ENCODE data around the gene VSNL1.

The VSNL1 gene

GRCh38 chr2:17515652-17516051, 24.8 kb upstream of the VSNL1 start:
- H3K4me3 ChIP-seq (ENCODE audit: low read length in 2 of 2): no peak overlapping the region
- H3K4ac ChIP-seq (ENCODE audit: low read length): no peak overlapping the region
- H3K36me3 ChIP-seq (replicated peaks in 1 of 2; ENCODE audit: control insufficient read depth in 2 of 2, insufficient read depth in 2 of 2, low read length in 2 of 2): no peaks in the 10 kb centered on the region
- no peaks in the 10 kb centered on the region for H3K9me3 ChIP-seq (replicated peaks in 1 of 2; ENCODE audit: control insufficient read depth in 2 of 2, insufficient read depth in 1 of 2, low read depth in 1 of 2, low read length in 2 of 2)
- no peak overlapping the region for H2AK5ac ChIP-seq (ENCODE audit: low read depth, low read length)
- H2BK12ac ChIP-seq (ENCODE audit: low read length): no peak overlapping the region
- H3K27me3 ChIP-seq (ENCODE audit: control insufficient read depth in 3 of 3, insufficient read depth in 3 of 3, low read depth in 1 of 3, low read length in 3 of 3): peaks cover 0 to 8% (median 0%) of the 10 kb centered on the region in 3 experiments
- H4K8ac ChIP-seq (ENCODE audit: low read depth, low read length): no peak overlapping the region
- H2BK5ac ChIP-seq (ENCODE audit: low read length): no peak overlapping the region
- no peak overlapping the region for H2AFZ ChIP-seq (ENCODE audit: low read length)
- H3K14ac ChIP-seq (ENCODE audit: low read length): no peak overlapping the region
- H3K4me1 ChIP-seq (ENCODE audit: control insufficient read depth in 2 of 2, insufficient read depth in 1 of 2, low read depth in 1 of 2, low read length in 2 of 2): no peaks in the 10 kb centered on the region
- H3K27ac ChIP-seq (replicated peaks; ENCODE audit: low read length): no peak overlapping the region
- H2BK120ac ChIP-seq (ENCODE audit: low read depth, low read length): no peak overlapping the region
- no peak overlapping the region for H3K9ac ChIP-seq (ENCODE audit: low read depth, low read length, poor library complexity)
- DNase-seq (ENCODE audit: low spot score): no peak
- no peaks in the 10 kb centered on the region for H3K79me1 ChIP-seq (ENCODE audit: low read depth, low read length)
- H2BK15ac ChIP-seq (ENCODE audit: low read length): no peak overlapping the region
- H3K23ac ChIP-seq (ENCODE audit: low read depth, low read length, poor library complexity): no peak overlapping the region
- no peak overlapping the region for H3K4me2 ChIP-seq (ENCODE audit: insufficient read depth, low read length, poor library complexity, severe bottlenecking)
- H4K91ac ChIP-seq (ENCODE audit: low read depth, low read length, poor library complexity): no peak overlapping the region
- no peak overlapping the region for H3K18ac ChIP-seq (ENCODE audit: low read length)

GRCh38 chr2:17517481-17518211, 22.9 kb upstream of the VSNL1 start:
- no peak overlapping the region for H3K9ac ChIP-seq (ENCODE audit: low read depth, low read length, poor library complexity)
- no peak overlapping the region for H3K23ac ChIP-seq (ENCODE audit: low read depth, low read length, poor library complexity)
- WGBS, 2 donors (ENCODE audit: extremely low coverage in 2 of 2, insufficient read length in 2 of 2, insufficient replicate concordance in 1 of 2): no CpG with 5 or more reads among the region's 8 CpGs
- no peak overlapping the region for H2BK12ac ChIP-seq (ENCODE audit: low read length)
- H3K36me3 ChIP-seq (replicated peaks in 1 of 2; ENCODE audit: control insufficient read depth in 2 of 2, insufficient read depth in 2 of 2, low read length in 2 of 2): no peaks in the 10 kb centered on the region
- H2AK5ac ChIP-seq (ENCODE audit: low read depth, low read length): no peak overlapping the region
- no peaks in the 10 kb centered on the region for H3K4me1 ChIP-seq (ENCODE audit: control insufficient read depth in 2 of 2, insufficient read depth in 1 of 2, low read depth in 1 of 2, low read length in 2 of 2)
- no peaks in the 10 kb centered on the region for H3K79me1 ChIP-seq (ENCODE audit: low read depth, low read length)
- H3K27ac ChIP-seq (replicated peaks; ENCODE audit: low read length): peak overlapping the region; percentile 52
- no peak overlapping the region for H2BK15ac ChIP-seq (ENCODE audit: low read length)
- no peak overlapping the region for H3K18ac ChIP-seq (ENCODE audit: low read length)
- H3K4ac ChIP-seq (ENCODE audit: low read length): no peak overlapping the region
- H3K14ac ChIP-seq (ENCODE audit: low read length): no peak overlapping the region
- no peak overlapping the region for H2BK5ac ChIP-seq (ENCODE audit: low read length)
- H2BK120ac ChIP-seq (ENCODE audit: low read depth, low read length): no peak overlapping the region
- no peak overlapping the region for H4K91ac ChIP-seq (ENCODE audit: low read depth, low read length, poor library complexity)
- H4K8ac ChIP-seq (ENCODE audit: low read depth, low read length): no peak overlapping the region
- peaks cover 0 to 8% (median 0%) of the 10 kb centered on the region in 3 experiments for H3K27me3 ChIP-seq (ENCODE audit: control insufficient read depth in 3 of 3, insufficient read depth in 3 of 3, low read depth in 1 of 3, low read length in 3 of 3)
- peak overlapping the region; percentile 88 for H2AFZ ChIP-seq (ENCODE audit: low read length)
- H3K9me3 ChIP-seq (replicated peaks in 1 of 2; ENCODE audit: control insufficient read depth in 2 of 2, insufficient read depth in 1 of 2, low read depth in 1 of 2, low read length in 2 of 2): no peaks in the 10 kb centered on the region
- H3K4me2 ChIP-seq (ENCODE audit: insufficient read depth, low read length, poor library complexity, severe bottlenecking): peak overlapping the region; percentile 72
- DNase-seq (ENCODE audit: low spot score): no peak
- H3K4me3 ChIP-seq (ENCODE audit: low read length in 2 of 2): peak overlapping the region; percentile 33 to 81

- peak within 1 kb of the TSS; percentile 72 for H3K4me2 ChIP-seq (ENCODE audit: insufficient read depth, low read length, poor library complexity, severe bottlenecking)
- H3K79me1 ChIP-seq (ENCODE audit: low read depth, low read length): no peaks in the 10 kb centered on the region
- no peak within 1 kb of the TSS for H3K18ac ChIP-seq (ENCODE audit: low read length)
- no peaks in the 10 kb centered on the region for H3K9me3 ChIP-seq (replicated peaks in 1 of 2; ENCODE audit: control insufficient read depth in 2 of 2, insufficient read depth in 1 of 2, low read depth in 1 of 2, low read length in 2 of 2)
- H2AFZ ChIP-seq (ENCODE audit: low read length): peak within 1 kb of the TSS; percentile 88
- peak within 1 kb of the TSS; percentile 33 to 81 for H3K4me3 ChIP-seq (ENCODE audit: low read length in 2 of 2)
- H2BK15ac ChIP-seq (ENCODE audit: low read length): no peak within 1 kb of the TSS
- peak; percentile 84 for DNase-seq (ENCODE audit: low spot score)
- no peak within 1 kb of the TSS for H2BK120ac ChIP-seq (ENCODE audit: low read depth, low read length)
- no peak within 1 kb of the TSS for H3K23ac ChIP-seq (ENCODE audit: low read depth, low read length, poor library complexity)
- H2BK5ac ChIP-seq (ENCODE audit: low read length): no peak within 1 kb of the TSS
- WGBS, 2 donors (ENCODE audit: extremely low coverage in 2 of 2, insufficient read length in 2 of 2, insufficient replicate concordance in 1 of 2): no CpG with 5 or more reads among the region's 38 CpGs
- no peaks in the 10 kb centered on the region for H3K4me1 ChIP-seq (ENCODE audit: control insufficient read depth in 2 of 2, insufficient read depth in 1 of 2, low read depth in 1 of 2, low read length in 2 of 2)
- H4K8ac ChIP-seq (ENCODE audit: low read depth, low read length): no peak within 1 kb of the TSS
- H3K9ac ChIP-seq (ENCODE audit: low read depth, low read length, poor library complexity): no peak within 1 kb of the TSS
- H3K27me3 ChIP-seq (ENCODE audit: control insufficient read depth in 3 of 3, insufficient read depth in 3 of 3, low read depth in 1 of 3, low read length in 3 of 3): peaks cover 0 to 8% (median 0%) of the 10 kb centered on the region in 3 experiments
- H3K27ac ChIP-seq (replicated peaks; ENCODE audit: low read length): peak within 1 kb of the TSS; percentile 52
- H3K36me3 ChIP-seq (replicated peaks in 1 of 2; ENCODE audit: control insufficient read depth in 2 of 2, insufficient read depth in 2 of 2, low read length in 2 of 2): no peaks in the 10 kb centered on the region
- no peak within 1 kb of the TSS for H4K91ac ChIP-seq (ENCODE audit: low read depth, low read length, poor library complexity)
- no peak within 1 kb of the TSS for H2AK5ac ChIP-seq (ENCODE audit: low read depth, low read length)
- H3K14ac ChIP-seq (ENCODE audit: low read length): no peak within 1 kb of the TSS
- H2BK12ac ChIP-seq (ENCODE audit: low read length): no peak within 1 kb of the TSS
- H3K4ac ChIP-seq (ENCODE audit: low read length): no peak within 1 kb of the TSS
Measured at GRCh38 chr2:17518212-17519154, 22.0 kb upstream of the VSNL1 start, which contains the start of gene RAD51AP2. Gene RAD51AP2, minus strand, starts transcription at chr2:17518440. Its CDS starts 25 bp downstream, at chr2:17518415.

- no peaks in the 10 kb centered on the region for H3K79me1 ChIP-seq (ENCODE audit: low read depth, low read length)
- H2AK5ac ChIP-seq (ENCODE audit: low read depth, low read length): no peak overlapping the region
- H2BK12ac ChIP-seq (ENCODE audit: low read length): no peak overlapping the region
- no peak overlapping the region for H2BK120ac ChIP-seq (ENCODE audit: low read depth, low read length)
- no peak overlapping the region for H3K4me2 ChIP-seq (ENCODE audit: insufficient read depth, low read length, poor library complexity, severe bottlenecking)
- H3K18ac ChIP-seq (ENCODE audit: low read length): no peak overlapping the region
- no peaks in the 10 kb centered on the region for H3K4me1 ChIP-seq (ENCODE audit: control insufficient read depth in 2 of 2, insufficient read depth in 1 of 2, low read depth in 1 of 2, low read length in 2 of 2)
- H4K8ac ChIP-seq (ENCODE audit: low read depth, low read length): no peak overlapping the region
- no peak overlapping the region for H3K4me3 ChIP-seq (ENCODE audit: low read length in 2 of 2)
- no peak overlapping the region for H2BK15ac ChIP-seq (ENCODE audit: low read length)
- H3K27ac ChIP-seq (replicated peaks; ENCODE audit: low read length): no peak overlapping the region
- no peak overlapping the region for H3K9ac ChIP-seq (ENCODE audit: low read depth, low read length, poor library complexity)
- H2BK5ac ChIP-seq (ENCODE audit: low read length): no peak overlapping the region
- H3K23ac ChIP-seq (ENCODE audit: low read depth, low read length, poor library complexity): no peak overlapping the region
- H4K91ac ChIP-seq (ENCODE audit: low read depth, low read length, poor library complexity): no peak overlapping the region
- no peak for DNase-seq (ENCODE audit: low spot score)
- H3K36me3 ChIP-seq (replicated peaks in 1 of 2; ENCODE audit: control insufficient read depth in 2 of 2, insufficient read depth in 2 of 2, low read length in 2 of 2): no peaks in the 10 kb centered on the region
- peaks cover 0 to 8% (median 0%) of the 10 kb centered on the region in 3 experiments for H3K27me3 ChIP-seq (ENCODE audit: control insufficient read depth in 3 of 3, insufficient read depth in 3 of 3, low read depth in 1 of 3, low read length in 3 of 3)
- no peak overlapping the region for H2AFZ ChIP-seq (ENCODE audit: low read length)
- no peak overlapping the region for H3K4ac ChIP-seq (ENCODE audit: low read length)
- no peaks in the 10 kb centered on the region for H3K9me3 ChIP-seq (replicated peaks in 1 of 2; ENCODE audit: control insufficient read depth in 2 of 2, insufficient read depth in 1 of 2, low read depth in 1 of 2, low read length in 2 of 2)
- no peak overlapping the region for H3K14ac ChIP-seq (ENCODE audit: low read length)
Measured at GRCh38 chr2:17519486-17519885, 21.0 kb upstream of the VSNL1 start.

Data from neuronal stem cell (in vitro differentiated cells).